ENCODE data around the gene RELA. TPM values are rescaled to one million over a fixed set of nuclear protein-coding genes. Genes with fewer than 3 reads are reported as not detected.

The RELA gene
- polyA plus RNA-seq, 6 donors from 2014 or later = 36.3 to 72.2 (median 48.6) TPM

- H3K9me3 Mint-ChIP-seq = no peaks in the 10 kb centered on the region
- H3K27ac Mint-ChIP-seq = peak overlapping the region in 1 of 6 donors; percentile 33
- H3K4me3 Mint-ChIP-seq = no peak overlapping the region
- DNase-seq = no peak
- peaks cover 15 to 20% (median 16%) of the 10 kb centered on the region in 3 donors for H3K4me1 Mint-ChIP-seq
- no peaks in the 10 kb centered on the region for H3K27me3 Mint-ChIP-seq
- no peak for ATAC-seq (ENCODE audit: low read depth in 2 of 2)
- H3K36me3 Mint-ChIP-seq = no peaks in the 10 kb centered on the region
These were observed 33.1 kb downstream of the RELA start for GRCh38 chr11:65629579-65629978.

- no peak for DNase-seq
- peak overlapping the region in 1 of 6 donors; percentile 79 for H3K27ac Mint-ChIP-seq
- ATAC-seq (ENCODE audit: low read depth in 2 of 2) = no peak
- no peaks in the 10 kb centered on the region for H3K36me3 Mint-ChIP-seq
- no peaks in the 10 kb centered on the region for H3K27me3 Mint-ChIP-seq
- no peak overlapping the region for H3K4me3 Mint-ChIP-seq
- H3K4me1 Mint-ChIP-seq = peaks cover 9 to 14% (median 12%) of the 10 kb centered on the region in 3 donors
- H3K9me3 Mint-ChIP-seq = no peaks in the 10 kb centered on the region
These were observed 35.5 kb downstream of the RELA start for GRCh38 chr11:65627202-65627601.

GRCh38 chr11:65625628-65626342, 36.9 kb downstream of the RELA start:
- H3K9me3 Mint-ChIP-seq = no peaks in the 10 kb centered on the region
- H3K4me1 Mint-ChIP-seq = peaks cover 5 to 18% (median 17%) of the 10 kb centered on the region in 3 donors
- no peaks in the 10 kb centered on the region for H3K36me3 Mint-ChIP-seq
- no peaks in the 10 kb centered on the region for H3K27me3 Mint-ChIP-seq
- H3K4me3 Mint-ChIP-seq = no peak overlapping the region
- peak; percentile 66 for DNase-seq
- peak overlapping the region in 5 of 6 donors; percentile 15 to 77 (median 52) for H3K27ac Mint-ChIP-seq
- peak; percentile 93 to 96 for ATAC-seq (ENCODE audit: low read depth in 2 of 2)

DNA sequence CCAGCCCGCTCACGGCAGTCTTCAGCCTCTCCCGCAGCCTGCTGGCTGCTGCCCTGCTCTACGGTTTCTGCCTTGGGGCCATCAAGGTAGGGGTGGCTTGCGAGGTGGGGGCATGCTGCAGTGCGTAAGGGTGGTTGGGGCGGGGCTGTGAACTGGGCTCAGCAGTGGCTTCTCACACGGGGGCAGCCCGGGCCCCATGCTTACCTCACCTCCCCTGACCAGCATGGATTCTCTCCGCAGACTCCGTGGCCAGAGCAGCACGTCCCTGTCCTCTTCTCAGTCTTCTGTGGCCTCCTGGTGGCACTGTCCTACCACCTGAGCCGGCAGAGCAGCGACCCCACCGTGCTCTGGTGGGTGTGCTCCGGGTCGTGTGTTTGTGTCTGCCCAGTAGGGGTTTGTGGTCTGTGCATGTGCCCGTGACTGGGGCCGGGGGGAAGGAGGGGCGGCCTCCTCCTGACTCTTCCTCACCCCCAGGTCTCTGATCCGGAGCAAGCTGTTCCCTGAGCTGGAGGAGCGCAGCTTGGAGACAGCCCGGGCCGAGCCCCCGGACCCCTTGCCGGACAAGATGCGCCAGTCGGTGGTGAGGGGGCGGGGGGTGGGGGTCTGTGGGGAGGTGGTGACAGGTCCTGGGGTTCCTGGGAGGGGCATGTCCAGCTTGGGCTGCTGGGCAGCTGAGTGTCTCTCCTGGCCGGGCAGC, 37.6 kb downstream of the RELA start:
- H3K36me3 Mint-ChIP-seq = no peaks in the 10 kb centered on the region

DNA sequence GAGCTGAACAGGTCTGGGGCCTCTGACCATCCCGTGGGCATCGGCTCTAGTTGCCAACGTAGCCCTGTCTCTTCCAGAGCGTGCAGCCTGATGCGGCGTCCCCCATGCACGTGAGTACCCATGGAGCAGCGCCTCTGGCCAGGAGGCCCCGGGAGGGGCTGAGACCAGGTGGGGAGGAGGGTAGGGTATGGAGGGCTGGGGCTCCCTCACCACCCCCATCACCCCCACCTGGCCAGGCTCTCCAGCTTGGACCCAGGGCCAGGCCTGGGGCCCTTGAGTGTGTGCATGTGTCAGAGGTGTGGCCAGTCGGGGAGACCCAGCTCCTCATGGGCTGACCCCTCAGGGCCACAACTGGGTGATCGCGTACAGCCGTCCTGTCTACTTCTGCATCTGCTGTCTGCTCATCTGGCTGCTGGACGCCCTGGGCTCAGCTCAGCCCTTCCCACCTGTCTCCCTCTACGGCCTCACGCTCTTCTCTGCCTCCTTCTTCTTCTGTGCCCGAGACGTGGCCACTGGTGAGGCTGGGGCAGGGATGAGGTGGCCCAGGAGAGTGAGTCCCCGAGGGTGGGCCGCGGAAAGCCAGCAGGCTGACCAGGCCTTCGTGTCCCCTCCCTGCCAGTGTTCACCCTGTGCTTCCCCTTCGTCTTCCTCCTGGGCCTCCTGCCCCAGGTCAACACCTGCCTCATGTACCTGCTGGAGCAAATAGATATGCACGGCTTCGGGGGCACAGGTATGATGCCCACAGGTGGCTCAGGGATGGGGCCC, 38.7 kb downstream of the RELA start:
- Mint-ChIP-seq H3K4me1 (peaks cover 8 to 20% (median 18%) of the 10 kb centered on the region in 3 donors), H3K9me3 (no peaks in the 10 kb centered on the region), H3K27ac (peak overlapping the region in 2 of 6 donors; percentile 56 to 57), H3K36me3 (no peaks in the 10 kb centered on the region), H3K27me3 (no peaks in the 10 kb centered on the region), H3K4me3 (no peak overlapping the region)
- ATAC-seq (ENCODE audit: low read depth in 2 of 2) (no peak), DNase-seq (no peak)

More for the DNA sequence above, 37.6 kb downstream of the RELA start:
- Mint-ChIP-seq H3K27me3 (no peaks in the 10 kb centered on the region), H3K27ac (no peak overlapping the region), H3K4me3 (no peak overlapping the region), H3K4me1 (peaks cover 5 to 18% (median 17%) of the 10 kb centered on the region in 3 donors), H3K9me3 (no peaks in the 10 kb centered on the region)
- DNase-seq = no peak
- no peak for ATAC-seq (ENCODE audit: low read depth in 2 of 2)

GRCh38 chr11:65623177-65623576, 39.5 kb downstream of the RELA start:
- Mint-ChIP-seq H3K4me3 (no peak overlapping the region), H3K4me1 (peaks cover 8 to 22% (median 18%) of the 10 kb centered on the region in 3 donors), H3K27ac (peak overlapping the region in 1 of 6 donors; percentile 57), H3K9me3 (no peaks in the 10 kb centered on the region), H3K27me3 (no peaks in the 10 kb centered on the region), H3K36me3 (no peaks in the 10 kb centered on the region)
- ATAC-seq (ENCODE audit: low read depth in 2 of 2) = no peak
- no peak for DNase-seq

GRCh38 chr11:65622011-65622410, 40.7 kb downstream of the RELA start:
- Mint-ChIP-seq H3K36me3 (no peaks in the 10 kb centered on the region), H3K27ac (no peak overlapping the region), H3K4me1 (peaks cover 8 to 26% (median 23%) of the 10 kb centered on the region in 3 donors), H3K27me3 (no peaks in the 10 kb centered on the region), H3K4me3 (no peak overlapping the region), H3K9me3 (no peaks in the 10 kb centered on the region)
- DNase-seq (no peak), ATAC-seq (ENCODE audit: low read depth in 2 of 2) (no peak)

GRCh38 chr11:65621460-65621859, 41.3 kb downstream of the RELA start:
- peaks cover 13 to 28% (median 27%) of the 10 kb centered on the region in 3 donors for H3K4me1 Mint-ChIP-seq
- no peak for ATAC-seq (ENCODE audit: low read depth in 2 of 2)

GRCh38 chr11:65620666-65621065, 42.0 kb downstream of the RELA start:
- H3K4me1 Mint-ChIP-seq = peaks cover 11 to 25% (median 23%) of the 10 kb centered on the region in 3 donors
- no peak for ATAC-seq (ENCODE audit: low read depth in 2 of 2)
- no peak for DNase-seq
- peaks cover 0 to 7% of the 10 kb centered on the region in 2 donors for H3K36me3 Mint-ChIP-seq
- no peak overlapping the region for H3K4me3 Mint-ChIP-seq
- H3K27me3 Mint-ChIP-seq = no peaks in the 10 kb centered on the region
- no peak overlapping the region for H3K27ac Mint-ChIP-seq
- H3K9me3 Mint-ChIP-seq = no peaks in the 10 kb centered on the region

More at GRCh38 chr11:65621460-65621859, 41.3 kb downstream of the RELA start:
- Mint-ChIP-seq H3K27me3 (no peaks in the 10 kb centered on the region), H3K36me3 (peaks cover 0 to 4% of the 10 kb centered on the region in 2 donors), H3K9me3 (no peaks in the 10 kb centered on the region), H3K4me3 (no peak overlapping the region), H3K27ac (peak overlapping the region in 1 of 6 donors; percentile 4)
- no peak for DNase-seq

- Mint-ChIP-seq H3K9me3 (no peaks in the 10 kb centered on the region), H3K4me1 (peaks cover 11 to 26% (median 23%) of the 10 kb centered on the region in 3 donors), H3K36me3 (peaks cover 0 to 7% of the 10 kb centered on the region in 2 donors), H3K4me3 (peak overlapping the region in 2 of 8 donors; percentile 25 to 70), H3K27me3 (no peaks in the 10 kb centered on the region), H3K27ac (peak overlapping the region in 1 of 6 donors; percentile 36)
- no peak for DNase-seq
- ATAC-seq (ENCODE audit: low read depth in 2 of 2) = no peak
These were observed 43.3 kb downstream of the RELA start for GRCh38 chr11:65619281-65619928.

DNA sequence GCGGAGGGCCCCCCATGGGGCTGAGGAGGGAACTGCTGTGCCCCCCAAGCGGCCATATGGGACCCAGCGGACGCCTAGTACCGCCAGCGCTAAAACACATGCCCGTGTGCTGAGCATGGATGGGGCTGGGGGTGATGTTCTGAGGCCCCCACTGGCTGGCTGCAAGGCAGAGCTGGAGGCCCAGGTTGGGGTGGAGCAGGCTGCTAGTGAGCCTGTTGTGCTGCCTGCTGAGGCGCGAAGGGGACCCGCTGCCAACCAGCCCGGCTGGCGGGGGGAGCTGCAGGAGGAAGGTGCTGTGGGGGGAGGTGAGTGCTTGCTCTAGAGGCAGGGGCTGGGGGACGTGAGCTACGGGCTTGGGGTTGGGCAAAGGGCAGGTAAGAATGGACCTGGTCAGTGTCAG, 44.0 kb downstream of the RELA start:
- Mint-ChIP-seq H3K4me1 (peaks cover 11 to 30% (median 20%) of the 10 kb centered on the region in 3 donors), H3K4me3 (peak overlapping the region in 2 of 8 donors; percentile 66 to 92), H3K9me3 (no peaks in the 10 kb centered on the region), H3K36me3 (peaks cover 0 to 7% of the 10 kb centered on the region in 2 donors), H3K27ac (peak overlapping the region in 1 of 6 donors; percentile 11), H3K27me3 (no peaks in the 10 kb centered on the region)
- DNase-seq = no peak
- ATAC-seq (ENCODE audit: low read depth in 2 of 2) = no peak

DNA sequence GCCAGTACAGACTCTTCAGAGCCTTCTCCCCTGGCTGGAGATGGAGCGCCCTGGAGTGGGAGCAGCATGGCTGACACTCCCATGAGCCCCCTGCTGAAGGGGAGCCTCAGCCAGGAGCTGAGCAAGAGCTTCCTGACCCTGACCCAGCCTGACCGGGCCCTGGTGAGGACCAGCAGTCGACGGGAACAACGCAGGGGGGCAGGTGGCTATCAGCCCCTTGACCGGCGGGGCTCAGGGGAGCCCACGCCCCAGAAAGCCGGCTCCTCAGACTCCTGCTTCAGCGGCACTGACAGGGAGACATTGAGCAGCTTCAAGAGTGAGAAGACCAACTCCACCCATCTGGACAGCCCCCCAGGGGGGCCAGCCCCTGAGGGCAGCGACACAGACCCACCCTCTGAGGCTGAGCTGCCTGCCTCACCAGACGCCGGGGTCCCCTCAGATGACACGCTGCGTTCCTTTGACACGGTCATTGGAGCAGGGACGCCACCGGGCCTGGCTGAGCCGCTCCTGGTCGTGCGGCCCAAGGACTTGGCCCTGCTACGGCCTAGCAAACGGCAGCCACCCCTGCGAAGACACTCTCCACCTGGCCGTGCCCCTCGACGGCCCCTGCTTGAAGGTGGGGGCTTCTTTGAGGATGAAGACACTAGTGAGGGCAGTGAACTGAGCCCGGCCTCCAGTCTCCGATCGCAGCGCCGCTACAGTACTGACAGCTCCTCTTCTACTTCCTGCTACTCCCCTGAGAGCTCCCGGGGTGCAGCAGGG, 44.5 kb downstream of the RELA start:
- peak overlapping the region in 3 of 8 donors; percentile 62 to 92 (median 92) for H3K4me3 Mint-ChIP-seq
- ATAC-seq (ENCODE audit: low read depth in 2 of 2) (no peak), DNase-seq (no peak)
- no peaks in the 10 kb centered on the region for H3K9me3 Mint-ChIP-seq
- H3K4me1 Mint-ChIP-seq = peaks cover 13 to 30% (median 24%) of the 10 kb centered on the region in 3 donors
- peak overlapping the region in 1 of 6 donors; percentile 59 for H3K27ac Mint-ChIP-seq
- no peaks in the 10 kb centered on the region for H3K27me3 Mint-ChIP-seq
- H3K36me3 Mint-ChIP-seq = peaks cover 0 to 7% of the 10 kb centered on the region in 2 donors

Data from naive B cell (primary cell).